VCaP (cell line): ENCODE results near the gene TRIM66.
"Not testable (repeated sequence)": the region's sequence is repeated elsewhere in the genome, so short reads cannot be mapped to it uniquely, and the experiment has no call there.

Experiments
- H3K27ac ChIP-seq: fragments of 450-650 bp; 2 replicates; pipeline ENCODE4 v1.5.1; 2017
- CTCF ChIP-seq: fragments of 450-650 bp; conservative IDR thresholded peaks from 2 replicates; pipeline ENCODE4 v1.5.1; 2017; ENCODE audit warnings: mild to moderate bottlenecking, moderate library complexity

The TRIM66 gene

GRCh38 chr11:8679006-8679405 is 3.5 kb downstream of the TRIM66 start:
- no peak for TF ChIP-seq CTCF
- H3K27ac ChIP-seq: no peak overlapping the region

- TF ChIP-seq CTCF: no peak
- no peak overlapping the region for H3K27ac ChIP-seq
Measured at GRCh38 chr11:8676458-8676857, 6.0 kb downstream of the TRIM66 start.

- TF ChIP-seq CTCF: no peak
- no peak overlapping the region for H3K27ac ChIP-seq
Measured at GRCh38 chr11:8674859-8675258, 7.6 kb downstream of the TRIM66 start.

GRCh38 chr11:8672346-8672745 is 10.1 kb downstream of the TRIM66 start:
- no peak overlapping the region for H3K27ac ChIP-seq
- TF ChIP-seq CTCF: no peak

- 0 out of 2 replicates have a peak overlapping the region, but pooled peaks have one; percentile 19 for H3K27ac ChIP-seq
- TF ChIP-seq CTCF: no peak
Measured at GRCh38 chr11:8671651-8672062, 10.8 kb downstream of the TRIM66 start.

- no peak for TF ChIP-seq CTCF
- 0 out of 2 replicates have a peak overlapping the region, but pooled peaks have one; percentile 19 for H3K27ac ChIP-seq
Measured at GRCh38 chr11:8671193-8671612, 11.3 kb downstream of the TRIM66 start.

- not testable (repeated sequence) for H3K27ac ChIP-seq
Measured at GRCh38 chr11:8670081-8670480, 12.4 kb downstream of the TRIM66 start.

GRCh38 chr11:8665222-8665621 is 17.2 kb downstream of the TRIM66 start:
- TF ChIP-seq CTCF: no peak
- H3K27ac ChIP-seq: no peak overlapping the region
